NCI-H187 treated with DMSO at 0.1 percent for 48 hours (cell line): ENCODE data around the gene RBM47.

Experiments
- DNase-seq: peaks from one replicate; lab custom pipeline; 2025; lab: John Stamatoyannopoulos, UW

Gene RBM47

DNA sequence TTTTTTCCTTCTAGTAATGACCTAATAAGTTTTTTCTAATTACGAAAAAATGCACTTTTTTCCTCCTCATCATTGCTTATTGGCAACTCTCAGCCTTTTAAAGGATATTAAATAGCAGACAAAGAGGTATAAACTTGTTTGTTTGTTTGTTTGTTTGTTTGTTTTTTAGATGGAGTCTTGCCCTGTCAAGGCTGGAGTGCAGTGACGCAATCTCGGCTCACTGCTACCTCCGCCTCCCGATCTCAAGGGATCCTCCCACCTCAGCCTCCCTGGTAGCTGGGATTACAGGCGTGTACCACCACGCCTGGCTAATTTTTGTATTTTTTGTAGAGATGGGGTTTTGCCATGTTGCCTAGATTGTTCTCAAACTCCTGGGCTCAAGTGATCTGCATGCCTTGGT is 6.0 kb downstream of the RBM47 start:
- DNase-seq = no peak

DNA sequence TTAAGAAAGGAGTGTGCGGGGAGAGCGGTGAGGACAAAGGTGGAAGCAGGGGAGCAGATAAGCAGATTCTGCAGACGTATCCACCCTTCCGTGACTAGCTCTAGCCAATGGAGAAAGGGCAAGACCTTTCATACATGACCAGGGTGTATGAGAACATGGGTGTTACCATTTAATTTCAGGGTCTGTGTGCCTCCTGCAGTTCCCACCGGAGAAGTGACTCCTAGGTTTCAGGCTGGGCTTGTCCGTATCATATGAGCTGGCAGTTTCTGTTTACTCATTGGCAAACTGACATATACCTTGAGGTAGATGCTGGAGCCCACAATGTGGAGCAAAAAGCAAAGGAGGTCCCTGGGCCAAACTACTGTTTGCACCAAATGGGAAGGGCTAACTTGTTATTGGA is 6.8 kb downstream of the RBM47 start:
- DNase-seq = no peak

GRCh38 chr4:40621592-40622512 is 7.8 kb downstream of the RBM47 start:
- DNase-seq = peak; percentile 29

DNA sequence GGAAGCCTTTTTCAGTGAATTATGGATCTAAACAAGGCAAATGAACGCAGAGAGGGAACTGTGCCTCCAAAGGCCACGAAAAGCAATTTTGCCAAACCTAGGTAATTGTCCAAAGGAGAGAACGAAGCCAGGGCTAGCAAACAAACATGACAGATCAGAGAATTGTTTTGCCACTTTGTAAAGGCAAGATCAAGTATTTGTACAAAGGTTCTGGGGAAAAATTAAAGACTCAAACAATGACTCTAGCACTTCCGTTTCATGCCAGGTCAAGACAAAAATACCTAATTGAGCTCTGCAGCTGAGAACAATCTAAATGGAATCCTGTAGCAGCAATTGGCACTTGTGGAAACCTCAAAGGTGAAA is 8.5 kb downstream of the RBM47 start:
- no peak for DNase-seq

DNA sequence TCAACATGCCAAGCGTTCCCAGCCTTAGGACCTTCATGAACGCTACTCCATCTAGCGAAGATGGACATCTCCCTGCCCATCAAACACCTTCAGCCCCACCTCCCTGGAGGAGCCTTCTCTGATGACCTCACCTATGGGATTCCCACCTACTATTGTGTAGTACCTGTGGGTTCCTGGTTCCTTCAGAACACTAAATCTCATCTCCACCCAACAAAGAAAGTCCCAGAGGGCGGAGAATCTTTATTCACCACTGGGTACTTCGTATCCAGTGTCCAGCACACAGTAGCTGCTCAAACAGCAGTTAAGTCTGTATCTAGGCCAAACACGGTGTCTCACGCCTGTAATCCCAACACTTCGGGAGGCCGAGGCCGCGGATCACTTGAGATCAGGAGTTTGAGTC is 10.1 kb downstream of the RBM47 start:
- no peak for DNase-seq

DNA sequence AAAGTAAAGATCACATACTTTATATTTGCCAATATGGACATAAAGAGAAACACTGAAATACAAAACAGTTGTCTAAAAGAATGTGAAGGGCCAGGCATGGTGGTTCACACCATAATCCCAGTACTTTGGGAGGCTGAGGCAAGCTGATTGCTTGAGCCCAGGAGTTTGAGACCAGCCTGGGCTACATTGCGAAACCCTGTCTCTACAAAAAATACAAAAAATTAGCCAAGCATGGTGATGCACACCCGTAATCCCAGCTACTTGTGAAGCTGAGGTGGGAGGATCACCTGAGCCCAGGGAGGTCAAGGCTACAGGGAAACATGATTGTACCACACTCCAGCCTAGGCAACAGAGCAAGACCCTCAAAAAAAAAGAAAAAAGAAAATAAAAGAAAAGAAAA is 11.8 kb downstream of the RBM47 start:
- DNase-seq = no peak

DNA sequence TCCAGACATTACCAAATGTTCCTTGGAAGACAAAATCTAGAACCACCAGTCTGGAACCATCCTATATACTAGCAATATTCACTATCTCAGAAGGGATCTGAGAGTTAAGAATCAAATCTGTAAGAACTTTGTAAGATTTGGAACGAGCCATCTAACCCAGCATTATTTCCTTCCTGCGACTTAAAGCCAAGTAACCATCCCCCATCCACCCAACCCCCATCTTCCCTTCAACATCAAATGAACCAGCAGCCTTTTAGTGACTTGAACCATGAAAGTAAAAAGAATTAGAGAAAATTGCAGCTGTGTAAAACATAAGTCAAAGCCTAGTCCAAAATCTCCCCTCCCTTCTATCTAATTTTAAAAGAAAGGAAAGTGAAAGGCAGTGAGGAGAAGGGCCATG is 15.6 kb downstream of the RBM47 start:
- DNase-seq = no peak

GRCh38 chr4:40613456-40613855 is 16.2 kb downstream of the RBM47 start:
- DNase-seq = no peak

DNA sequence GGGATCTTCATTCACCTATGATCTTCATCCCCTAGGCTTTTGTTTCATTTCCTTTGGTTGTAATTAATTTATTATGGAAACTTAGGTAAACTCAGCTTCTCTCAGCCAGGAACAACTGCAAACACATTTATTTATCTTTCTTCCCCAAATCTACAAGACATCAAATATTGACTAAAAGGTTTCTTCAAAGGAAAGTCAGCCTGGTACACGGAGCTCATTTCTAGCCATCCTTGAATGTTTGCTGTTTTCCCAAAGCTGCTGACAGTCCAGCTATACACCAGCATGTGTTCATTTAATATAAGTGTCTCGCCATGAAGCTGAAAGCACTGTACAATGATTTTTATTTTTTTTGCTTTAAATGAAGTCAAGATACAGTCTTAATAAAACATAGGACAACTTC is 16.8 kb downstream of the RBM47 start:
- no peak for DNase-seq

- DNase-seq = no peak
Observed at GRCh38 chr4:40612283-40612682, 17.4 kb downstream of the RBM47 start.

DNA sequence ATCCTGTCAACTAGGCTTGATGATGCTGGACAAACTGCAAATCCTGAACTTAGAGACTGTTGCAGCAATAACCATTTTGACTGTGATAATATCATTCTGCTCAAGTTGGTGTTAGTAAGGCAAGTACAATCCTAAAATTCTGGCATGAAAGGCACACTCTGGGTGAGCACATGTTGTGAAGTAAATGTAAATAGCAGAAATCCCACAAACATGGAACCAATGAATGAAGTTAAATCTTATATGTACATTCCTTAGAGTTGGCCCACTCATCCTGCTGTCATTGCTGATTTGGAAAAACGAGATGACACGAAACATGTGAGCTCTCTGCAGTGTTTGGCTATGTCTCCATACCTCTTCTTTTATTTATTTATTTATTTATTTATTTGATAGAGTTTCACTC is 21.0 kb downstream of the RBM47 start:
- DNase-seq = no peak

- no peak for DNase-seq
Observed at GRCh38 chr4:40607221-40607620, 22.4 kb downstream of the RBM47 start.

- no peak for DNase-seq
Observed at GRCh38 chr4:40606239-40606767, 23.4 kb downstream of the RBM47 start.

- no peak for DNase-seq
Observed at GRCh38 chr4:40603281-40603680, 26.4 kb downstream of the RBM47 start.

GRCh38 chr4:40601641-40602040 is 28.0 kb downstream of the RBM47 start:
- DNase-seq = no peak

- no peak for DNase-seq
Observed at GRCh38 chr4:40600850-40601249, 28.8 kb downstream of the RBM47 start.

- DNase-seq = no peak
Observed at GRCh38 chr4:40599431-40599830, 30.2 kb downstream of the RBM47 start.

DNA sequence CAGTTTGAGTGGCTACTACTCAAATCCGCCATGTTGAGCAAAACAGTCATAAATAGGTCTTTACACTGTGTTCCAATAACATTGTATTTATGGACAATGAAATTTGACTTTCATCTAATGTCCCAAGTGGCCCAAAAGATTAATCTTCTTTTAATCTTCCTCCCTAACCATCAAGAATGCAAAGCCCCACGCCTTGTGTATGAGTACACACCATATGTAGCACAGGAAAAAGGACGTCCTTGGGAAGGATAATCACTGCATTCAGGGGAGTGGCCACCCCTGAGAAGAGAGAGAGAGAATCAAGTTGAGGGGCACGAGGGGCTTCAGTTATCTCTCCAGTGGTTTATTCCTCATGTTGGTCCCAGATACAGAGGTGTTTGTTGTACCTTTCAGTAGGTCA is 33.1 kb downstream of the RBM47 start:
- no peak for DNase-seq

DNA sequence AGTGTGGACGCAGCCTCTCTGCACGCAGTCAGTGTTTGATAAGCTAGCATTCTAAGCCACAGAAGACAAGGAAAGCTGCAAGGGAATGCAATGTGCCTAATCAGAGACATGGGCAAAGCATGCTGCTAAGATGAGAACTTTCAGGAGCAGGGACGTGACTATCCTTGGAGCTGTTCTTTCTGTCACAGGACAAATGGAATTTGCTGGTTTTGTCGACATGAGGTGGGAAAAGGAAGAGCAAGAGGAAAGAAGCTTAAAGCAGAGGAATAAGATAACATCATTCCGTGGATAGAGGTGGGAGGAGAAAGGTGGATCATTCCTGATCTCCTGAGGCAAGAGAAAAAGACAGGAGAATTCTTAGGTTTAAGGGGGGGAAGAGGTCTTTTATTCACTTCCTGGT is 33.7 kb downstream of the RBM47 start:
- DNase-seq = no peak

DNA sequence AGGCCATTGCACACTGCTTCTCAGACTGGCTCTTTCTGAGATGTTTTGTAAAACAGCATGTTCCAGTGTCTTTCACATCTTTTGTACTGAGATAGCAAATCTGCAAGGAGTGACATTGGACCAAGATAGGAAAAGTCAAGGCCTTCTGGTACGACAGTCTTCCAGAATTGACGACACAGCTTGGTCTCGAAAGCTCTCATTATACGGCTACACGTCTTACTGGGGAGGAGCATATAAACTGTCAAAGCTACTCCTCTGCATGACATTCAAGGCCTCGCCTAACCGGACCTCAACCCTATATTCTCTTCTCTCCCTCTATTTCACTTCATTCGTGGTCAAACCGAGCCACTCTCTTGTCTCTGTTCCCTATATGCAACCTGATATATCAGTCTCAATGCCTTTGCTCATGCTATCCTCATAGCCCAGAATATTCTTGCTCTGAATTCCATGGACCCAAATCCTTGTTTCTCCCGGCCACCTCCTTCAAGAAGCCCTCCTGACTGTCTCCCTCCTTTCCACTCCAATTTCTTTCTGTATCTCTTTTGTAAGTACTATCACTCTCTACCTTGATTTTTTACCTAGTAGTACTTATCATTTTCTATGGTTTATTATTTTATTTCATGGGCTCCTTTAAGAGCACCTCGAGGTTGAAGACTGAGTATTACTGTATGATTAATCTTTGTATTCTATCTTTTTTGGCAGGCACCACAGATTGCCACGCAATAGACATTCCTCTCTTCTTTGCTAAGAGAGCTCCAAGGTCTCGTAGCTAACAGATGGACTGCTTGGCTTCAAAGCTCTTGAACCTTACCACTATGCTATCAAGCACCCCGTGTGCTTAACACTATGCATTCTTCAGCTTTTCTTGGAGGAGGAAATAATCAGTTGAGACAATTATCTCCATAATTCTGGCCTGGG is 35.1 kb downstream of the RBM47 start:
- DNase-seq = no peak

DNA sequence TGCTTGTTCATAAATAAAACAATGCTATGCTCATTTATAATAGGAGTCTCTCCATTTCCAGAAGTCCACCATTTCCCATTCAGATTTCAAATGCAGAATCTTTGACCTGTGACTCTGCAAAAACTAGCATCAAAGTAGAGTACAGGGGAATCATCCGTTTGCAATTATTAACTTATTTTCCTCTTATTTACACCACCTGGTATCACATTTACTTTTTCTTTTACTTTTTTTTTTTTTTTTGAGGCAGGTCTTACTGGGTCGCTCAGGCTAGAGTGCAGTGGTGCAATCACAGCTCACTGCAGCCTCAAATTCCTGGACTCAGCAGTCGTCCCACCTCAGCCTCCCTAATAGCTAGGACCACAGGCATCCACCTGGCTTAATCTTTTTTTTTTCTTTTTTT is 37.6 kb downstream of the RBM47 start:
- DNase-seq = no peak

DNA sequence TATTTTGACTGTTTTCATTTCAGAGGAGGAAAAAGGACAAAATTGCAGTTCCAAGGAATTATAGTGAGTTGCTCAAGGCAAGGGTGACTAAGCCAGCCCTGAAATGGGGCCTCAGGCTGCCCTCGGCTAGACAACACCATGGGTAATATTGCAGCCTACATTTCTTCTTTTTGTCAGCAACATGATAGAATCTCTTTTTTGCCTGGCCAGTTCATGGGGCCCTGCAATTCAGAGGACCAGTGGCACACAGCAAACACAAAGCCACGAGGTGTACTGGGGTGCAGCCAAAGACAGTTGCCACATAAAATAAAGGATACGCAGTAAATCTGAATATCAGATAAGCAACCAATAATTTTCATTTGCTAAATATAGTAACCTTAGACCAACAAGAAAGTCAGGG is 41.8 kb downstream of the RBM47 start:
- no peak for DNase-seq

DNA sequence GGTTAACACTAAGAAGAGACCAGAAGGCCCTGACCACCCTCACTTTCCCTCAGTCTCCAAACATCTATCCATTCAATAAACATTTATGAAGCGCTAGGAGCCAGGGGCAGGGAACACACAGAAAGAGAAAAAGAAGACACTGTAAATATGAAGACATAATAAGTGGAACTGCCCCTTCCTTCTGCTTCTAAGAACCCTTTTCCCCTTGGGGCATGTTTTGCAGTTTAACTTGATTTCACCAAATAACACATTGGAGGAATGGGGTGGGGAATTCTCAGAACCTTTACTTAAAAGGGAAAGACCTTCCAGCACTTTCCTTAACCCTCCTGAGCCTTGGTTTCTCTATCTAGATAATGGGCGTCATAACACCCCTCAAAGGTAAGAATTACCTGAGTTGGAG is 42.3 kb downstream of the RBM47 start:
- DNase-seq = no peak
